Measurements from ENCODE around the gene ADCK2.
"Not testable (repeated sequence)": the region's sequence is repeated elsewhere in the genome, so short reads cannot be mapped to it uniquely, and the experiment has no call there.

DNA sequence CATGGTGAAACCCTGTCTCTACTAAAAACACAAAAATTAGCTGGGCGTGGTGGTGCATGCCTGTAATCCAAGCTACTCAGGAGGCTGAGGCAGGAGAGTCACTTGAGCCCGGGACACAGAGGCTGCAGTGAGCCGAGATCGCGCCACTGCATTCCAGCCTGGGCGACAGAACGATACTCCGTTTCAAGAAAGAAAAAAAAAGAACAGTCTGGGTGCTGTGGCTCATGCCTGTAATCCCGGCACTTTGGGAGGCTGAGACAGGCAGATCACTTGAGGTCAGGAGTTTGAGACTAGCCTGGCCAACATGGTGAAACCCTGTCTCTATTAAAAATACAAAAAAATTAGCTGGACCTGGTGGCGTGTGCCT is 47.6 kb upstream of the ADCK2 start:
- not testable (repeated sequence) for TF ChIP-seq ZNF274 (IDR thresholded peaks at IDR 0.05; ENCODE audit: low read depth, low read length); YY1 (IDR thresholded peaks at IDR 0.05; ENCODE audit: insufficient read depth, insufficient read length)
